Superior temporal gyrus (tissue), 1 donor: ENCODE data around the gene ZNF692.
A peak's percentile ranks its signal among the peaks of the same experiment; 100 is the strongest.
"Not testable (repeated sequence)": the region's sequence is repeated elsewhere in the genome, so short reads cannot be mapped to it uniquely, and the experiment has no call there.

ENCODE experiments used
- DNase-seq: peaks from one replicate; pipeline ENCODE4 v3.0.0-alpha.2; 2016; ENCODE audit errors: extremely low spot score

The ZNF692 gene

GRCh38 chr1:248810000-248810726, 48.7 kb downstream of the ZNF692 start:
- no peak for DNase-seq

DNA sequence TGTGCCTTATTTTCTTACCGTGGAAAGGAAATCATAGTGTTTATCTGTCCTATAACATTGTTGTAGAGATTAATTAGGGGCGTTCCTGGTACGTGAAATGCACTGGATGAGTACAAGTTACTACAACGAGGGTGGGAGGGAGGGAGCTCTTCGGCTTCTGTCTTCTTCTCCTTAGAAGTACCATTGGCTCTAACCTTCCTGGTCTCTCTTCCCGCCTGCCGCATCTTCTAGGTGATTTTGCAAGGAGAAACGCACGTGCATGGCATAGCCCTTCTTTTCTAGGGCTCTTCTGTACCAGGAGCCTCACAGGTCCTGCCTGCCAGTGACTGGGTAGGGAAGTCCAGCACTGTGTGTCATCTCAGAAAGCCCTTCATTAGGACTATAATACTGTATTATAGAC, 50.0 kb downstream of the ZNF692 start:
- no peak for DNase-seq

DNA sequence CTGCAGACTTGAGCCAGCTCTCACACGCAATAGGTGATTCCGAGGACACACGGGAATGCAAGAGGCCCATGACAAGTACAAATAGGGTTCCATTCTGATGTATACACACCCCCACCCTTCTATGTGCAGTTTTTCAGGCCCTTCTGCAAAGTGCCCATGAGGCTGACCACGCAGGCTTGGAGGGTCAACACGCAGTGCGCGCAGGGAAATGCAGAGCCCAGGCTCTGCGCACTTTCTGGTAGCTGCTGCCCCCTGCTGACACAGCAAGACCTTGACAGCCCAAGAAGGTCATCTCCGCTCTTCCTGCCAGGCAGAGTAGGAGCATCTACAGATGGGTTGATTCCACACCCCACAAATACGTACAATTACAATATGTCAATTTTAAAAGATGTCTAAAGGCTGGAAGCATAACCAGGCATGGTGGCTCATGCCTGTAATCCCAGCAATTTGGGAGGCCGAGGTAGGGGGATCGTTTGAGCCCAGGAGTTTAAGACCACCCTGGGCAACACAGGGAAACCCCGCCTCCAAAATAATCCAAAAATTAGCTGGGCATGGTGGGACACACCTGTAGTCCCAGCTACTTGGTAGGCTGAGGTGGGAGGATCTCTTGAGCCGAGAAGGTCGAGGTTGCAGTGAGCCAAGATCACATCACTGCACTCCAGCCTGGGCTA, 51.7 kb downstream of the ZNF692 start:
- DNase-seq: peak; percentile 81

- no peak for DNase-seq
Observed at GRCh38 chr1:248805876-248806275, 53.0 kb downstream of the ZNF692 start.

GRCh38 chr1:248804771-248805681, 53.9 kb downstream of the ZNF692 start:
- DNase-seq: no peak

DNA sequence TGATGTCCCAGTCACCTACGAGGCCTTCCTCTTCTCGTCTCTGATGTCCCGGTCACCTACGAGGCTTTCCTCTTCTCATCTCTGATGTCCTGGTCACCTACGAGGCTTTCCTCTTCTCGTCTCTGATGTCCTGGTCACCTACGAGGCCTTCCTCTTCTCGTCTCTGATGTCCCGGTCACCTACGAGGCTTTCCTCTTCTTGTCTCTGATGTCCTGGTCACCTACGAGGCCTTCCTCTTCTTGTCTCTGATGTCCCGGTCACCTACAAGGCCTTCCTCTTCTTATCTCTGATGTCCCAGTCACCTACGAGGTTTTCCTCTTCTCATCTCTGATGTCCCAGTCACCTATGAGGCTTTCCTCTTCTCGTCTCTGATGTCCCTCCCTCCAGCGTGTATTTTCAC, 55.4 kb downstream of the ZNF692 start:
- DNase-seq: not testable (repeated sequence)

GRCh38 chr1:248802454-248802853, 56.4 kb downstream of the ZNF692 start:
- DNase-seq: no peak

- no peak for DNase-seq
Observed at GRCh38 chr1:248800459-248800858, 58.4 kb downstream of the ZNF692 start.
